Neural cell (in vitro differentiated cells): ENCODE data around the gene SGK2.

Experiments
- CTCF ChIP-seq: fragments of 450-650 bp; IDR thresholded peaks from 2 replicates; pipeline ENCODE4 v1.5.1; 2014; ENCODE audit warnings: antibody characterized with exemption, mild to moderate bottlenecking, moderate library complexity; ENCODE audit not compliant: poor library complexity, severe bottlenecking
- EP300 ChIP-seq: fragments of 450-650 bp; conservative IDR thresholded peaks from 2 replicates; pipeline ENCODE4 v1.6.1; 2014; ENCODE audit warnings: antibody characterized with exemption, mild to moderate bottlenecking, moderate library complexity; ENCODE audit not compliant: poor library complexity, severe bottlenecking
- EZH2 ChIP-seq: fragments of 200-600, 300-800 bp; shearing (Covaris generic), sonication (generic); IDR thresholded peaks from 2 replicates; pipeline ENCODE4 v1.6.1; 2014; ENCODE audit warnings: antibody characterized with exemption, low read length, borderline replicate concordance, mild to moderate bottlenecking; ENCODE audit not compliant: insufficient read depth, poor library complexity, severe bottlenecking
- MXI1 ChIP-seq: fragments of 450-650 bp; conservative IDR thresholded peaks from 2 replicates; pipeline ENCODE4 v1.6.1; 2014; ENCODE audit warnings: antibody characterized with exemption, mild to moderate bottlenecking; ENCODE audit not compliant: poor library complexity, severe bottlenecking
- POLR2AphosphoS5 ChIP-seq: IDR thresholded peaks from 2 replicates; pipeline ENCODE4 v1.6.1; 2012
- RAD21 ChIP-seq: fragments of 450-650 bp; conservative IDR thresholded peaks from 2 replicates; pipeline ENCODE4 v1.6.1; 2014; ENCODE audit warnings: antibody characterized with exemption, mild to moderate bottlenecking, moderate library complexity
- REST ChIP-seq: IDR thresholded peaks from 2 replicates; pipeline ENCODE4 v1.6.1; 2012; ENCODE audit warnings: borderline replicate concordance
- TAF1 ChIP-seq: IDR thresholded peaks from 2 replicates; pipeline ENCODE4 v1.6.1; 2012; ENCODE audit warnings: low read depth

- no peak for TF ChIP-seq CTCF
- TF ChIP-seq POLR2AphosphoS5: no peak
- no peak for TF ChIP-seq EP300
- TF ChIP-seq TAF1: no peak
- TF ChIP-seq REST: no peak
- no peak for TF ChIP-seq RAD21
- no peak for TF ChIP-seq EZH2
- no peak for TF ChIP-seq MXI1
These were observed 17.3 kb downstream of the SGK2 start for GRCh38 chr20:43576108-43576507.
